NOMO-1 treated with dmso at 0.1 percent for 144 hours (cell line): ENCODE data around the gene CDKN1C.

Experiments used
- DNase-seq: peaks from one replicate; lab custom pipeline; 2025; ENCODE audit not compliant: unreplicated experiment; lab: John Stamatoyannopoulos, UW

The CDKN1C gene

DNA sequence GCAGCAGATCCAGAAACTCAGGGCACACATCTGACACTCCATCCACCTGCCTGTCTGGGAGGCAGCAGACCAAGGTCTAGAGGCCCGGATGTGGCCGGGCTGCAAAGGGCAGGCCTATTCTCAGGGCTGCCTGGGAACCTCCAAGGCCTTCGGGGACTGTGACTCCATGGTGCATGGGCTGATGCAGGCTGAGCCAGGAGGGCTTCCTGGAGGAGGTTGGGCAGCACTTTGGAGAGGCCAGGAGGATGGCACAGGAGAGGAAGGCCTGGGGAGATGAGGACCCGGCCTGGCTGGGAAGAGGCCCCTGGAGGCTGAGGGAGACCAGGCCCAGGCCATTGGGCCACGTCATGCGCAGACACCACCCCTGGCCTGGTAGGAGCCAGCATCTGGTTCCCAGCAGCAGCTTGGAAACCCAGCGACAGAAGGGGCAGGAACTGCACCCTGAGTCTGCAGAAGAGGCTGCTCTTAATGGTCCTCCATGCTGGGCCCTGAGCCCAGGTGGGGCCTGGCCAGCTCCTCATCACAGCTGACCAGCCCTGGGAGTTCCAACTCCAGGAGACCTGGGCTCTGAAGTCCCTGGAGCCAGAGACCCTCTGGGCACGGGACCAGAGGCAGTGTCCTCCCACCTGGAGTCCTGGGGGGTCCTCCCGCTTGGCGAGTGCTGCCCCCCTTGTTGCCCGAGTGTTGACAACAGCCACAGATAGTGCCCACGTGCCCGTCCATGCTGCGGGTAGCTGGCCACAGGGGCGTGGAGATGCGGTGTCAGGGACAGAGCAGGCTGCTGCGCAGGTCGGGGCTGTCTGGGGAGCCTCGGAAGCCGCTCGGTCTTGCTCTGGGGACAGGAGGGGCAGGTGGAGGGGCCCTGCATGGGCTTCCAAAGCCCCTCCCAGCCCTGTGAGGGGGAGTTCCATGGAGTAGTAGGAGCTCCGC is 38.1 kb upstream of the CDKN1C start:
- no peak for DNase-seq

DNA sequence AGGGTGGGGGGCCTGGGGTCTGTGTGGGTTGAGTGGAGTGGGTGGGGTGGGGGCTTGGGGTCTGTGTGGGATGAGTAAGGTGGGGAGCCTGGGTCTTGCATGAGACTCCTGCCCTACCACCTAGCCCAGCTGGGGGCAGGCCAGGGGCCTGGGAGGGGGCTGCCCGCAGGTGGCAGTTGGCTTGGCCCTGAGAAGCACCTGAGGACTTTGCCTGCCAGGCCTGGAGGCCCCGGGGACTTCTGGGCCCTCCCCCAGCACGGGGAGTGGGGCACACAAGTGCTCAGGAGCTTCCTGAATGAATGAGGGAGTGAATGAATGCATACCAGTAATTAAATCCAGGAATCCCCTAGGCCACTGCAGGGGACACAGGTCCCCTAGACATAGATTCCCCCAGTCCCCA is 37.1 kb upstream of the CDKN1C start:
- DNase-seq, result no peak

DNA sequence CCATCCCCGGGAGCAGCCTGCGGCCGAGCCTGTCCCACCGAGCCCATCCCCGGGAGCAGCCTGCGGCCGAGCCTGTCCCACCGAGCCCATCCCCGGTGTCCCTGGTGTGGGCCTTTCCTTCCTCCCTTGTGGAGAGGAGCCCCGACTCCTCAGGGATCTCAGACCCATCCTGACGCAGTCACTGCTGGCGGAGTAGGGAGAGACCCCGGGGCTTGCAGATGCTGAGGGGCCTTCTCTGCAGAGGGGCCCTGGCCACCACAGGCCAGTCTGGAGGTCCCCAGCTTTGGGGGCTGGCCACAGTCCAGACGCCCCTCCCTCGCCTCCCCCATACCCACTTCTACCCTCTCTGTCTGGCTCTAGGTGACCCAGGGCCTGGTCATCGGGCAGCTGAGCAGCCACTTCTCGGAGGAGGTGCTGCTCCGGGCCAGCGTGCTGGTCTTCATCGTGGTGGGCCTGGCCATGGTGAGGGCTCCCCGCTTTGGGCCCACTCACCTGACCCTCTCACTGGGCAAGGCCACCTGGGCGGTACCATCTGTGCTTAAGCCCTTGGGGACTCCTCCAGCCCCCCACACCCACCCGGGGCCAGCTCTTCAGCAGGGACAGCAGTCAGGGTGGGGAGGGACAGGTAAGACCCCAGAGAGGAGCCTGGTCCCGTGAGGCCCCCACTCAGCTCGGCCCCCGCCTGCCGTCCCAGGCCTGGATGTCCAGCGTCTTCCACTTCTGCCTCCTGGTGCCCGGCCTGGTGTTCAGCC is 36.3 kb upstream of the CDKN1C start:
- DNase-seq, result no peak

DNA sequence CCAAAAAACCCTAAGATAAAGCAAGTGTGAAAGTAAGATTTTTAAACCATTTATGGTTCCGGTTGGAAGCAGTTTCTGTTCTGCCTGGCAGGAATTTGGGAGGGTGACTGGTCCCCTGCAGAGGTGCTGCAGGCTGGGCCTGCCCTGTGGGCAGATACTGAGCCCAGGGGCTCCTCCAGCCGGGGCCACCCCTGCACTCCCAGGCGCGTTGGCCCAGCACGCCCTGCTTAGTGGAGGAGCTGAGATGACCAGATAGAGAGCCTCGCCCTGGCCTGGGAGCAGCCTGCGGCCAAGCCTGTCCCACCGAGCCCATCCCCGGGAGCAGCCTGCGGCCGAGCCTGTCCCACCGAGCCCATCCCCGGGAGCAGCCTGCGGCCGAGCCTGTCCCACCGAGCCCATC is 35.7 kb upstream of the CDKN1C start:
- no peak for DNase-seq

DNA sequence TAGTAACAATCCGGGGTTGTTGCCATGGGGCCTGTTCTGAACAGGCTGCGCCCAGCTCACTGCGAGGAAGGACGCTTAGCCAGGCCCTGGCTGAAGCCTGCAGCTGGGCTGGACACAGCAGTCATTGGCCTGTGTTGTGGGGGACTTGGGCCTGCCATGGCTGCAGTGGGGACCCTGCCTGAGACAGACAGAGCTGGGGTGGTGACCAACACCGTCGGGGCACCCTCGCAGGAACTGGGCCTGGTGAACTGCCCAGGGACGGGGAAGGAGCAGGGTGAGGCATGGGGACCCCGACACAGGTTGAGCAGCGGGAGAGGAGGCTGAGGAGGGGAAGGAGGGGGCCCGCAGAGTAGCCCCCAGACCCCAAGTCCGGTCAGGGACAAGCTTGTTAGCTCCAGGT is 34.8 kb upstream of the CDKN1C start:
- DNase-seq, result no peak

DNA sequence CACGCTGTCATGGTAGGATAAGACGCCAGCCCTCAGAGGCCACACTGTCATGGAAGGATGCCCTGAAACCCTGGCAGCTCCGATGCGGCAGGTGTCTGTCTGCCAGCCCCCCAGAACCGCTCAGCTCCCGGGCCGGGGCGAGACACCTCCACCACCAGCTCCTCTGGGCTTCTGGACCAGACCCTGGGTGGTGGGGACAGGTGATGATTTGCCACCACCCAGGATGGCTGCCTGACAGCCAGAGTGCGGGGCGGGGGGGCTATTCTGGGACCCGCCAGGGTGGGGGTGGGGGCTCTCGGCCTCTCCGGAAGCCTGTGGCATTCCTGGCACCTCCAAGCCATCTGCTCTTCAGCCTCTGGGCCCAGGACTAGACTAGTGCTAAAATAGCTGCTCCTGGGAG is 34.3 kb upstream of the CDKN1C start:
- DNase-seq, result no peak

DNA sequence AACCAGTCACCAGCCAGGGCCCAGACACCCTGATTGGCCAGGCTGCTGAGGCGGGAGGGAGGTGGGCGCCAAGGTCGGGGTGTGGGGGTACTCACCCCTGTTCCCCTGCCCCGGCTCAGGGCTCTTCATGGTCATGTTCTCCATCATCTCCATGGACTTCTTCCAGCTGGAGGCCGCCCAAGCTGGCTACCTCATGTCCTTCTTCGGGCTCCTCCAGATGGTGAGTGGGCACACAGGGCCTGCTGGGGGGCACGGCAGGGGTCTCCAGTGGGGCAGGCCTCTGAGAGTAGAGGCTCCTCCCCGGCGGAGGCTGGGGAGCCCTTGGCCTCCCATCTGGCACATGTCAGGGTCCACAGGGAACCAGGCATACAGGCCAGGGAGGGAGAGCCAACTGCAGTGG is 33.6 kb upstream of the CDKN1C start:
- no peak for DNase-seq

DNA sequence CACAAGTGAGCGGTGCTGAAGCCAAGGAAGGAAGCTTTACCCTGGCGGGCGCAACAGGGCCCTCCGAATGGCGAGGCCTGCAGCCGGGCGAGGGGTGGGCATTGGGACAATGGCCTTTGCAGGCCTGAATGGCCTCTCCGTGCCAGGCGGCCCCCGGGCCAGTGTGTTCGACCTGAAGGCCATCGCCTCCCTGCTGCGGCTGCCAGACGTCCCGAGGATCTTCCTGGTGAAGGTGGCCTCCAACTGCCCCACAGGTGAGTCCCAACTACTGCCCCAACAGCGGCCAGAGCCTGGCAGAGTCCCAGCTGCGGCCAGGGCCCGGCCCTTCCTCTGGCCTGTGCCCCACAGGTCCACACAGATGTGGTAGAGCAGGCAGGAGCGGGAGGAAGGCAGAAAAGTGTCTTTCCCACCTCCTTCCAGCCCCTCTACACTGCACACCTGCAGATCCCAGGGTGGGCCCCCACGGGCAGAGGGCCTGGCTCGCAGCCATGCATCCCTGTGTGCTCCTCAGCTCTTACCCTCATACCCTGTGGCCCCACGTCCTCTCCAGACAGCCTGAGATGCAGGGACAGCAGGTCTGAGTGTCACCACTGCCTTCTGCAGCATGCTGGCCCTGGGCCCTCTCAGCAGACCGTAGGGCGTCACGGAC is 32.4 kb upstream of the CDKN1C start:
- no peak for DNase-seq

DNA sequence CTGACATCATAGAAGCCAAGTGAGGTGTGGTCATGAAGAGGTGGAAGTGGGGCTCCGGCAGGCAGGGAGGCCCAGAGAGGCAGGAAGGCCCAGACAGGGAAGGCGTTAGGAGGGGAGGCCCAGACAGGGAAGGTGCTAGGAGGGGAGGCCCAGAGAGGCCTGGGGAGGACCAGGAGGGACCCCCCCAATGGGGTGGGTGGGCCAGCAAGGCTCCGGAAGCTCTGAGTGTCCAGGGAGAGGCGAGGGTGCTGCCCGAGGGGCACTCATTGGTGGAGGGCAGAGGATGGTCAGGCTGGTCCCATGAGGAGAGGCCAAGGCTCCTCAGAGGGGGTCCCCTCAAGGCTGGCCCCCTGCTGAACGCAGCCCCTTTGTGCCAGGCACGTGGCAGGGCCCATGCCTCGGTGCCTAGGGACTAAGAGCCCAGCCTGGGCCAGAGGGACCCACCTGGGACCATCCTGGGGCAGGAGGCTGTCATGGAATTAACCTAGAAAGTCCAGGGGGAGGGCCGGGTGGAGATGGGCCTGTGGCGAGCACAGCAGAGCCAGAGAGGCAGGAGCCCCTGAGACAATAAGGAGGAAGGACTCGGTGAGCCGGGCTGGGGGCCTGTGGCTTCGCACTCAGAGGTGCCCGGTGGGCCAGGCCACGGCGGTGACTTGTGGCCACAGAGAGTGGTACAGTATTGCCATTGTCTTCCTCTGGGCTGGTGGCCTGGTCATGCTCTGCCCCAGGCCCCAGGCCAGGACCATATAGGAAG is 31.5 kb upstream of the CDKN1C start:
- DNase-seq, result no peak

DNA sequence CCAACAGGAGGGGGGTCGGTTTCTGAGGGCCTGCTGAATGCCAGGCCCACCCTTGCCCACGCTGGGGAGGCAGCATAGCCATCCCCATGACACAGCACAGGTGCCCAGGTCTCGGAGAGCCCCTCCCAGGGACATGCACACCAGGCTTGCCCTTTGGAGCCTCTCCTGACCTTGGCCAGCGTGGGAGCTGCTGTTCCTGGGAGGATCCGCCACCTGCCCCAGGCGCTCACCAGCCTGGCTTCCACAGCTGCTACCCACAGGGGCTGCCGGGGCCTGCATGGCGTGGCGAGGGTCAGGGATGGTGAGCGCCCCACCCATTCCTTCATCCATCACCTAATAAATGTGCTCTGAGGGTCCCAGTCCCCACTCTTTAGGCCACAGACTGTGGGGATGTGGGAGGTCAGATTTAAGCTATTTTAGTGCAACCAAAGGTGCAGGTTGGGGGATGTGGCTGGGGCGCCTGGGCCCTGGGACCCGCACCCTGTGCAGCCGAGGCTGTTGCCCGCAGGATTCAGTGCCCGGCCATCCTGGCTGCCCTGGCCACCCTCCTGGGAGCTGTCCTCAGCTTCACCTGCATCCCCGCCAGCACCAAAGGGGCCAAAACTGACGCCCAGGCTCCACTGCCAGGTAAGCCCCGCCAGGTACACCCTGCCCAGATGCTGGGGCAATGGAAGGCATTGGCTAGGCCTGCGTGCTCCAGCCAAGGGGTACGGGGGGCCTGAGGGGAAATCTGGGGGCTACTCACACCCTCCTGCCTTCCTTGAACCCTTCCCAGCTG is 30.7 kb upstream of the CDKN1C start:
- DNase-seq, result no peak

DNA sequence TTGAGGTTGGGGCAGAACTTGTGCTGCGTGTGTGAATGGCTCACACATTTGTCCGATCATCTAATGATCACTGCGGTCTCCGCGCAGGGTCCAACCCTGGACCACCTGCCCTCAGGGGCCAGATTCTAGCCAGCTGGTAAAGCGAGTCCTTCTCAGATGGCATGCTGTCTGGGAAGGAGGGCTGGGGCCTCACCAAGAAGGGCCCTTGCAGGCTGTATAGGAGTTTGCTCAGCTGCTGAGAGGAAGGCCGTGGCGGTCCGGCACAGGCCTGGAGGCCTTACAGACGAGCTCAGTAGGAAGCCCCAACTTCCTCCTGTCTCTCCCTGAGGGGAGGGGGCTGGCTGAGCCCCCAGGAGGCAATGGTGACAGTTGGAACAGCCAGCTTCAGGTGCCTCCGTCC is 29.9 kb upstream of the CDKN1C start:
- DNase-seq, result no peak

DNA sequence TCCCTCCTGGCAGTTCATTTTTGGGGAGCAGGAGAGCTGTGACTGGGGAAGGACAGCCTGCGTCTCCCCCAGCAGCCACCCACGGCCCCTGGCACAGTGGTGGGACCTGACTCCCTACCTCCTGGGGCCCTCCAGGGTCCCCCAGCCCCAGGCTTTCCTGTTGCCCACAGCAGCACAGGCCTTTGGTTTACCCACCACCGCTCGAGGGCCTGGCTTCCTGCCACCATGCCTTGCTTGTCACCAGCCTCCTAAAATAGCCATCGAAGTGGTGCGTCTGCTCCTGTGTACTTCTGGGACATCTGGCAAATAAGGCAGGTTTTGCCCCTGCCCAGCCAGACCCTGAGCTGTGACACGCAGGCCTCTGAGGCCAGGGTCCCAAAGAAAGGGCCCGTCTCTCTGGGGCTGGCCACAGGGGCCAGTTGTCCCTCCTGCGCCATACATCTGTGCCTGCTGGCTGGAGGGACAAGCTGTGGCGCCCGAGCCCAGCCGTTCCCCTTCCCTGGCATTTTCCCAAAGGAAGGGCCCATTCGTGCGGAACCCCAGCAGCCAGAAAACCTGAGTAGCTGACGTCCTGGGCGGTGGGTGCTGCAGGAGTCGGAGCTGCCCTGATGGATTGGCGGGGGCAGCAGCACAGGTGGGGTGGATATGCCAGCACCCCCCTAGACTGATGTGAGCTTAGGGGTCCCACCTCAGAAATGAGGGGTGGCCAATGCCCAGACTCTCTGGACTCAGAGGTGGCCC is 29.1 kb upstream of the CDKN1C start:
- DNase-seq, result no peak

DNA sequence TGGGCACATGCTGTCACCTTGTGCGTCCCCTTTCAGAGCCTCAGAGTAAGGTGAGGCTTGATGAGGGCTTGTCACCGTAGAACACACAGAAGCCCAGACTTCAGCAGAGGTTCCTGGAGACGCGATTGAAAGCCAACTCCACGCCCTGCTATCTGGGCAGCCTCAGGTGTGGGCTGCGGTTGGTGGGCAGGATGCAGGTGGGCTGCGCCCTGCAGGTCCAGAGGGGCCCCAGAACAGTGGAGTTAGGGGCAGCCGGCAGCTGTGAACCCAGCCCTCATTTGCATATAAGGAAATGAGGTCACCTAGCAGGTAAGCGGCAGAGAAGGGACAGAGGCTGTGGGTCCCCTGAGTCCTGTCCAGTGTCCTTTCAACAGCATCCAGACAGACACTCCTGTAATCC is 28.2 kb upstream of the CDKN1C start:
- DNase-seq, result no peak

DNA sequence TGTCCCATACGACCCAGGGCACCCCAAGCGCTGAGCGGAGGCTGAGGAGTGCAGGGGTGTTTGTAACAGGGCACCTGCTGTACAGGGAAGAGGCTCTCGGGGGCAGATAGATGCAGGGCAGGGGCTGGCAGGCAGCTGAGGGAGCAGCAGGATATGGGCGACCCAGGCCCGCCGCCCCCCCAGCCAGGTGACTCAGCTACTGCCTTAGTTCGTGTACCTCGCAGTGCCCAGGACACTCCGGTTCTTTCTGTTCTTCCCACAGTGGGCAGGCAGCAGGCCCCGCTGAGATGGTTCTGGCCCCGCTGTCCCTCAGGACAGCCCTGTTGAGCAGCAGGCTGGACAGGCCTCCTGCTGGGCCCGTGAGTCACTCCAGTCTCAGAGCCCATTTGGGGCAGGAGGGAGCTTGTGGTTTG is 27.4 kb upstream of the CDKN1C start:
- DNase-seq, result no peak

DNA sequence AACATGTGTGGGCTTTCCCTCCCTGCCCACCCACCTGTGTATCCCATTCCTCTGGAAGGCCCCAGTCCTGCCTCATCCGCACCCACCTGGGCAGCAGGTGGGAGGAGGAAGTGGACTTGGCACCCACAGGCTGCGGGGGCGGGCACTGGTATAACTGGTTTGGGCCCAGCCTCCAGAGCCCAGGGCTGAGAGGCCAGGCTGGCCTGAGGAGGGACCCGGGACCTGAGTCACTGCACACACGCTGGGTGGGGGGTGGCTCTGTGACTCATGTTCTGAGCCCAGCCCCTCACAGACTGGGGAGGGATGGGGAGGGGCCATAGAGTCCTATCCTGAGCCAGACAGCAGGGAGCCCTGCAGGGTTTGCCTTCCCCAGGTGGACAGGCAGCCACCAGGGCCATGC is 26.9 kb upstream of the CDKN1C start:
- no peak for DNase-seq

DNA sequence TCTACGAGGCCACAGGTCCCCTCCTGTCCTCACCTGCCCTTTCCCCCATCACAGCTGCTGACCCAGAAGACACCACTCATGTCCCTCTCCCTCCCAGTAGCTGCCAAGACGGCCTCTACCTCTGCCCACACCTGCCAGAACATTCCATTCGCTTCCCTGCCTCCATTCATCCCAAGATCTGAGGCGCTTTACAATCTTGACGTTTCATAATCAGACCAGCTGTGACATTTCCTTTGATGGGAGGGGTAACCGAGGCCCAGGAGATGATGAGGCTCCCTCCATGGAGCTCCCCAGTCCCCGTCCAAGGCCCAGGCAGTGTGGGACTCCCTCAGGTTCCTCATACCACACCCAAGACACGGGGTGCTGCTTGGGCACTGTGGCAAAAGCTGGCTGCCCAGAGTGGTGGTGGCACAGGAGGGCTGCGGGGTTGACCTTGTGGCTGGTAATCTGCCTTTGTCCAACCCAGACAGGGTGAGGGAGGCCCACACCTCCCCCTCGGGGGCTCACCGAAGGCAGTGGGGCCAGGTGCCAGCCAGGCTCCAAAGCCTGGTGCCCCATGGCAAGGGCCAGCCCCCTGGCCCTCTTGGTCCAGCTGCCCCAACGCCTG is 26.3 kb upstream of the CDKN1C start:
- no peak for DNase-seq

DNA sequence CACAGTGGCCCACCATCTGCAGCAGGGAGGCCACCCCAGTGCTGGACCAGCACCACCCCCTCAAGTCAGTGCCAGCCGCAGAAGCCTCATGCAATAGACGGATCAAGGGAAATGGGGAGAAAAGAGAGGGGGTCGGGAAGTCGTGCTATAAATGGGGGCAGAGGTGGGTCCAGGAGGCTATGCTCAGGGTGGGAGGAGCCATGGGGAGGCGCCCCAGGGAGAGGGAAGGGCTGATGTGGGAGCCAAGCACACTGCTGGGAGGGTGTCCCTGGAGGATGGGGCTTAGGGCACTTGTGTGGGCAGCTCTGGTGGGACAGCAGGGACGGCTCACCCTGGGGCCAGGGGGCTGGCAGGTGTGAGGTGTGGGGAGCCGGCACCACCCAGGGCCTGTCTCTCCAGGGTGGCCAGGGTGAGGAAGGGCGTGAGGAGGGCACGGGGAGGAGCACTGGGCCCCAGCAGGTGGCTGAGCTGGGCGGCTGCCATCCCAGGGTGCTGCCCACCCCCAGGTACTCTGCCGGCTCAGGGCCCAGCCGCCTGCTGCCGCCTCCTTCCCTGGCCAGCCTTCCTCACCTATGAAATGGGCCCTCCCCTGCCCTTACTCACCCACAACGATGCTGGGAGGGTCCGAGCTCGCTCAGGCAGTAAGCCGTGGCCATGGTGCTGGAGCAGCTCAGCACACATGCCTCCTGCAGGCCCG is 25.7 kb upstream of the CDKN1C start:
- no peak for DNase-seq

DNA sequence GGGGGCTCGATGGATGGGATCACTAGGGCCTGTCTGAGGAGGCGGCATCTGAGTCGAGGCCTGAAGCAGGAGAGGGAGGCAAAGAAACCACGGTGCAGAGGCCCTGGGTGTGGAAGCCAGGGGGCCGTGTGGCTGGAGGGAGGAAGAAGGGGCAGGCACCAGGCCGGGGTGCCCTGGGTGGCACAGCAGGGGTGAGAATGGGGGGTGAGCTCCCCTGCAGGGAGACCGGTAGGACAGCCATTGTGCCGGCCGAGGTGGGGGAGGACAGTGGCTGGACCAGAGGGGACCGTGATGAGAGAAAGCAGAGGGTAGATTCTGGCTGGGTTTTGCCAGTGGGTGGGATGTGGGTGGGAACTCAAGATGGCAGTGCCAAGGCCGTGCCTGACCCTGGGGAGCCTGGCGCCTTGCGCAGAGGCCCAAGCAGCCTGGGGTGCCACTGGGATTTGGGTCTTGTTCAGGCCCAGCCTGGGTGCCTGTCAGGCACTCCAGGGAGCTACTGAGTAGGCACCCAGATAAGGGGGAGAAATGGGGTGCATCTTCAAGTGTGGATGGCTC is 24.9 kb upstream of the CDKN1C start:
- no peak for DNase-seq
